Testis (tissue), 3 donors: ENCODE measurements around the gene TRIM9. TPM values are rescaled to one million over a fixed set of nuclear protein-coding genes. Genes with fewer than 3 reads are reported as not detected.

Source experiments
- DNase-seq: peaks from one replicate; pipeline ENCODE4 v3.0.0-alpha.2; 2019
- H3K27ac ChIP-seq, 2 donors: fragments of 200-600 bp; sonication (generic); one replicate each; pipeline ENCODE4 v1.5.1; 2019
- H3K27me3 ChIP-seq: fragments of 200-600 bp; sonication (generic); one replicate; pipeline ENCODE4 v1.5.1; 2019
- H3K36me3 ChIP-seq: fragments of 200-600 bp; sonication (generic); one replicate; pipeline ENCODE4 v1.5.1; 2017; ENCODE audit warnings: low read depth; ENCODE audit errors: missing control alignments
- H3K4me1 ChIP-seq: fragments of 200-600 bp; sonication (generic); one replicate; pipeline ENCODE4 v1.5.1; 2019
- H3K4me3 ChIP-seq, 2 donors: fragments of 200-600 bp; sonication (generic); one replicate each; pipeline ENCODE4 v1.5.1; 2017 to 2019
- H3K9me3 ChIP-seq: fragments of 200-600 bp; sonication (generic); one replicate; pipeline ENCODE4 v1.5.1; 2017
- CTCF ChIP-seq, 3 experiments: fragments of 450-650 bp in 2 of 3; fragments of 200-600 bp in 1 of 3; sonication (generic) in 1 of 3; IDR thresholded peaks; one replicate each; pipeline ENCODE4 v1.5.1; 2016 to 2019; ENCODE audit warnings: antibody characterized with exemption in 3 of 3, mild to moderate bottlenecking in 2 of 3, moderate library complexity in 1 of 3
- POLR2A ChIP-seq: fragments of 450-650 bp; IDR thresholded peaks from one replicate; pipeline ENCODE4 v1.6.1; 2017; ENCODE audit warnings: antibody characterized with exemption, mild to moderate bottlenecking, moderate library complexity
- WGBS, 2 donors: methylation state at CpG; one replicate each; pipeline ENCODE4 v1.1.5; 2018; 5-methylcytosine and 5-hydroxymethylcytosine counted together
- intact Hi-C: fragments of 100-400 bp; cut with DNase I; formaldehyde crosslinking; loops from one replicate; pipeline ENCODE4 v1.15.1; 2023; ENCODE audit warnings: low total_unique reads
- polyA plus RNA-seq: library from polyadenylated mRNA; stranded (reverse); fragments of 350-450 nt; fragmentation: Illumina TruSeq; extraction: RNeasy Lipid Tissue Mini Kit (QIAGEN cat#74804); gene quantifications from one replicate; pipeline ENCODE4 v1.2.3, GENCODE V29; 2014; ENCODE audit warnings: low read depth, low replicate concordance; ENCODE audit not compliant: insufficient read depth
- total RNA-seq, 2 donors: library from RNA; depleted of rRNA; stranded (reverse); fragments of >200 nt; gene quantifications; one replicate each; pipeline ENCODE4 v1.2.3, GENCODE V29; 2016

The TRIM9 gene
- total and polyA plus RNA-seq, 3 donors from 2014 or later = 2.1 to 8.5 (median 6.0) TPM

DNA sequence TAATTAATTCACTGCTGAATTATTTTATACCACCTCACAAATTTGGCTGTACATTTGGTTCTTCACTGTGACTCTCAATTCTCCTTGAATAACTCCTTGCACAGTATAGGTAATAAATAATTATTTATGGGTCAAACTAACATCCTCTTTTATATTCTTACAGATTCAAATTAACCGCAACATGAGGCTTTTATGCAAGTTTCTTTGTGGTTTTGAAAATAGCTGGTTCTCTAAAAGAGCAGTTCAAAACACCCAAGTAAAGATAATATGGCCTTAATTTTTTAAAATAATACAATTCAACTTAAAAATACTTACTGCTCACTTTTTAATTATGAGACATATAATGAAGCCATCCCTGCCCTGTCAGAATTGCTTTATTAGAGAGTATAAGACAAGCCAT, 12.9 kb upstream of the TRIM9 start:
- Histone ChIP-seq H3K4me3 (no peak overlapping the region), H3K36me3 (no peaks in the 10 kb centered on the region), H3K27me3 (no peaks in the 10 kb centered on the region), H3K4me1 (no peaks in the 10 kb centered on the region), H3K9me3 (no peaks in the 10 kb centered on the region), H3K27ac (no peak overlapping the region)
- intact Hi-C loops = no loop called here
- TF ChIP-seq POLR2A (no peak), CTCF (IDR thresholded peaks at IDR 0.05) (no peak)
- WGBS, 2 donors = 87 to 98% methylated on average over 1 of the region's 1 CpG
- no peak for DNase-seq

- no peak for TF ChIP-seq POLR2A
- TF ChIP-seq CTCF (IDR thresholded peaks at IDR 0.05) = no peak
- Histone ChIP-seq H3K36me3 (no peaks in the 10 kb centered on the region), H3K4me3 (no peak overlapping the region), H3K27me3 (no peaks in the 10 kb centered on the region), H3K9me3 (no peaks in the 10 kb centered on the region), H3K27ac (no peak overlapping the region), H3K4me1 (no peaks in the 10 kb centered on the region)
- intact Hi-C loops = no loop called here
- no peak for DNase-seq
Observed at GRCh38 chr14:51104467-51104866, 9.6 kb upstream of the TRIM9 start.

GRCh38 chr14:51097287-51097686, 2.4 kb upstream of the TRIM9 start:
- Histone ChIP-seq H3K27ac (no peak overlapping the region), H3K27me3 (no peaks in the 10 kb centered on the region), H3K9me3 (no peaks in the 10 kb centered on the region), H3K4me3 (no peak overlapping the region), H3K36me3 (no peaks in the 10 kb centered on the region), H3K4me1 (peaks cover 18% of the 10 kb centered on the region)
- whole genome bisulfite sequencing, 2 donors = 52 to 71% methylated on average over 1 of the region's 1 CpG
- no peak for DNase-seq
- TF ChIP-seq CTCF (IDR thresholded peaks at IDR 0.05) (no peak), POLR2A (no peak)
- intact Hi-C loops = no loop called here

DNA sequence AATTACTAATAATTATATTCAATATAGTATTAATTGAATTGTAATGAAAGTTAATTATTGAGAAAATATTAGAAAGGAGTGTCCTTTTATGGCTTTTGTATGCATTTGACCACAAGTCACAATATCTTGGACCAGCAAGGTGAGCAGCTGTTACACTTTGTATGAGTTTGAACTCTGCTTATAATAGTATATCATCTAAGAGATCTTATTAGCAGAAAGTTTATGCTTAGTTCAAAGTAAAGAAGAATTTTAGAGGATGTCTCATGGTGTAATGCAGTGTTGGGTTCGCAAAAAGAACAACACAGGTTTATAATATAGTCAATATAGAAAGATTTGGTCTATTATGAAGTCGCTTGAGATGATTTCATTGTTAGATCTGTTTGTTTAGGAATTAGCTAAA, 2.0 kb upstream of the TRIM9 start:
- H3K27ac ChIP-seq = no peak overlapping the region
- 69 to 77% methylated on average over 2 of the region's 2 CpGs for WGBS, 2 donors
- H3K36me3 ChIP-seq = no peaks in the 10 kb centered on the region
- TF ChIP-seq CTCF (IDR thresholded peaks at IDR 0.05) = no peak
- no peak for TF ChIP-seq POLR2A
- no peaks in the 10 kb centered on the region for H3K27me3 ChIP-seq
- no peak overlapping the region for H3K4me3 ChIP-seq
- no peak for DNase-seq
- H3K4me1 ChIP-seq = peaks cover 18% of the 10 kb centered on the region
- H3K9me3 ChIP-seq = no peaks in the 10 kb centered on the region
- intact Hi-C loops = no loop called here
